Sigmoid colon (tissue), 7 donors: ENCODE data around the gene SCYGR1. TPM values are rescaled to one million over a fixed set of nuclear protein-coding genes. Genes with fewer than 3 reads are reported as not detected.

ENCODE experiments used
- DNase-seq: peaks from one replicate; pipeline ENCODE4 v3.0.0-alpha.2; 2019
- H3K27ac ChIP-seq, 4 donors: fragments of 200-600 bp; sonication (generic); one replicate each; pipeline ENCODE4 v1.5.1; 2016 to 2019; ENCODE audit warnings: mild to moderate bottlenecking in 1 of 4
- H3K27me3 ChIP-seq, 3 donors: fragments of 200-600 bp; sonication (generic); one replicate each; pipeline ENCODE4 v1.5.1; 2019; ENCODE audit warnings: mild to moderate bottlenecking in 1 of 3
- H3K36me3 ChIP-seq, 4 donors: fragments of 200-600 bp; sonication (generic); one replicate each; pipeline ENCODE4 v1.5.1; 2016 to 2019
- H3K4me1 ChIP-seq, 4 donors: fragments of 200-600 bp; sonication (generic); one replicate each; pipeline ENCODE4 v1.5.1; 2017 to 2019
- H3K4me3 ChIP-seq, 4 donors: fragments of 200-600 bp; sonication (generic); one replicate each; pipeline ENCODE4 v1.5.1; 2017 to 2019; ENCODE audit warnings: mild to moderate bottlenecking in 2 of 4, moderate library complexity in 1 of 4
- H3K9me3 ChIP-seq, 4 donors: fragments of 200-600 bp in 3 of 4; sonication (generic) in 3 of 4; one replicate each; pipeline versions ENCODE4 v1.5.1 to v1.6.1; 2013 to 2019
- CTCF ChIP-seq, 4 experiments: fragments of 450-650 bp in 3 of 4; fragments of 200-600 bp in 1 of 4; IDR thresholded peaks; one replicate each; pipeline ENCODE4 v1.5.1; 2016 to 2019; ENCODE audit warnings: antibody characterized with exemption in 4 of 4, mild to moderate bottlenecking in 3 of 4, moderate library complexity in 2 of 4
- EP300 ChIP-seq, 4 donors: sonication (generic); formaldehyde crosslinking; IDR thresholded peaks; one replicate each; pipeline ENCODE4 v1.6.1; 2017; ENCODE audit warnings: antibody characterized with exemption in 4 of 4
- POLR2A ChIP-seq, 2 donors: fragments of 450-650 bp; IDR thresholded peaks; one replicate each; pipeline ENCODE4 v1.6.1; 2016; ENCODE audit warnings: antibody characterized with exemption in 2 of 2, mild to moderate bottlenecking in 2 of 2, moderate library complexity in 2 of 2
- POLR2AphosphoS5 ChIP-seq, 4 donors: sonication (generic); formaldehyde crosslinking; IDR thresholded peaks; one replicate each; pipeline ENCODE4 v1.6.1; 2017; ENCODE audit warnings: antibody characterized with exemption in 4 of 4
- WGBS, 2 donors: extraction: QIAGEN DNeasy Blood & Tissue Kit; methylation state at CpG; one replicate each; pipeline ENCODE4 v1.1.7; 2013; 5-methylcytosine and 5-hydroxymethylcytosine counted together
- intact Hi-C: fragments of 100-400 bp; cut with DNase I; formaldehyde crosslinking; loops from one replicate; pipeline ENCODE4 v1.15.1; 2023
- polyA plus RNA-seq, 3 donors: library from polyadenylated mRNA; stranded (reverse); fragments of 200-250 nt; gene quantifications; one replicate each; pipeline ENCODE4 v1.2.3, GENCODE V29; 2013
- total RNA-seq, 4 donors: library from RNA; depleted of rRNA; stranded (reverse); fragments of >200 nt; gene quantifications; one replicate each; pipeline ENCODE4 v1.1.0, GENCODE V29; 2016
- donor health status: healthy with polysubstance abuse.
- donor health status: Bipolar disorder and iron deficiency.
- donor health status: healthy.

Gene SCYGR1
- total and polyA plus RNA-seq, 7 donors = not detected

GRCh38 chr2:227423656-227424499 is 36.1 kb upstream of the SCYGR1 start:
- no peak for TF ChIP-seq POLR2AphosphoS5 (IDR thresholded peaks at IDR 0.05)
- TF ChIP-seq POLR2A (IDR thresholded peaks at IDR 0.05) = no peak
- no peak for TF ChIP-seq CTCF (IDR thresholded peaks at IDR 0.05)
- TF ChIP-seq EP300 (IDR thresholded peaks at IDR 0.05) = no peak
- no peaks in the 10 kb centered on the region for H3K27me3 ChIP-seq
- no peaks in the 10 kb centered on the region for H3K9me3 ChIP-seq
- no peak for DNase-seq
- H3K27ac ChIP-seq = no peak overlapping the region
- H3K36me3 ChIP-seq = no peaks in the 10 kb centered on the region
- WGBS, 2 donors = 87 to 91% methylated on average over 10 of the region's 10 CpGs
- H3K4me1 ChIP-seq = no peaks in the 10 kb centered on the region
- no peak overlapping the region for H3K4me3 ChIP-seq
- intact Hi-C loops = no loop called here

- no peaks in the 10 kb centered on the region for H3K36me3 ChIP-seq
- no peak for DNase-seq
- no peaks in the 10 kb centered on the region for H3K9me3 ChIP-seq
- intact Hi-C loops = no loop called here
- TF ChIP-seq EP300 (IDR thresholded peaks at IDR 0.05) = no peak
- no peak for TF ChIP-seq CTCF (IDR thresholded peaks at IDR 0.05)
- no peak for TF ChIP-seq POLR2AphosphoS5 (IDR thresholded peaks at IDR 0.05)
- TF ChIP-seq POLR2A (IDR thresholded peaks at IDR 0.05) = no peak
- 73 to 84% methylated on average over 15 of the region's 15 CpGs for WGBS, 2 donors
- H3K4me1 ChIP-seq = no peaks in the 10 kb centered on the region
- H3K27me3 ChIP-seq = no peaks in the 10 kb centered on the region
- no peak overlapping the region for H3K27ac ChIP-seq
- no peak overlapping the region for H3K4me3 ChIP-seq
Measured at GRCh38 chr2:227420087-227421052, 32.6 kb upstream of the SCYGR1 start.

GRCh38 chr2:227416701-227417100 is 29.0 kb upstream of the SCYGR1 start:
- Histone ChIP-seq H3K4me1 (no peaks in the 10 kb centered on the region), H3K27ac (peak overlapping the region; percentile 46 to 65 (median 53)), H3K9me3 (no peaks in the 10 kb centered on the region), H3K36me3 (no peaks in the 10 kb centered on the region), H3K4me3 (no peak overlapping the region), H3K27me3 (no peaks in the 10 kb centered on the region)
- 87 to 88% methylated on average over 4 of the region's 4 CpGs for WGBS, 2 donors
- DNase-seq = no peak
- intact Hi-C loops = no loop called here
- TF ChIP-seq POLR2AphosphoS5 (IDR thresholded peaks at IDR 0.05) (no peak), CTCF (IDR thresholded peaks at IDR 0.05) (no peak), POLR2A (IDR thresholded peaks at IDR 0.05) (no peak), EP300 (IDR thresholded peaks at IDR 0.05) (no peak)

- TF ChIP-seq EP300 (IDR thresholded peaks at IDR 0.05) (no peak), CTCF (IDR thresholded peaks at IDR 0.05) (no peak), POLR2AphosphoS5 (IDR thresholded peaks at IDR 0.05) (peak in 1 of 4 donors; percentile 50), POLR2A (IDR thresholded peaks at IDR 0.05) (no peak)
- intact Hi-C loops = no loop called here
- peak overlapping the region; percentile 40 to 65 (median 52) for H3K27ac ChIP-seq
Measured at GRCh38 chr2:227415538-227416424, 28.0 kb upstream of the SCYGR1 start.

More at GRCh38 chr2:227415538-227416424, 28.0 kb upstream of the SCYGR1 start:
- DNase-seq = peak; percentile 69
- H3K4me1 ChIP-seq = no peaks in the 10 kb centered on the region
- no peaks in the 10 kb centered on the region for H3K36me3 ChIP-seq
- 54 to 79% methylated on average over 10 of the region's 10 CpGs for WGBS, 2 donors
- no peaks in the 10 kb centered on the region for H3K27me3 ChIP-seq
- no peak overlapping the region for H3K4me3 ChIP-seq
- no peaks in the 10 kb centered on the region for H3K9me3 ChIP-seq
